Spleen (tissue), 11 donors: ENCODE results near the gene FOSB. TPM values are rescaled to one million over a fixed set of nuclear protein-coding genes. Genes with fewer than 3 reads are reported as not detected.
A peak's percentile ranks its signal among the peaks of the same experiment; 100 is the strongest.

Source experiments
- DNase-seq: peaks from one replicate; pipeline ENCODE4 v3.0.0-alpha.2; 2020
- H3K27ac ChIP-seq, 8 donors: fragments of 200-600 bp; sonication (generic) in 7 of 8; 1 replicate in 4 of 8; 2 replicates in 4 of 8; pipeline versions ENCODE4 v1.5.0 to v1.8.0; 2016 to 2021; ENCODE audit warnings: inconsistent platforms in 4 of 8, mild to moderate bottlenecking in 4 of 8, moderate library complexity in 1 of 8
- H3K27me3 ChIP-seq, 7 donors: fragments of 200-600 bp; sonication (generic) in 6 of 7; replicated peaks in 1 of 7; 1 replicate in 4 of 7; 2 replicates in 3 of 7; pipeline versions ENCODE4 v1.5.0 to v1.8.0; 2016 to 2021; ENCODE audit warnings: inconsistent platforms in 3 of 7, mild to moderate bottlenecking in 1 of 7
- H3K36me3 ChIP-seq, 6 donors: fragments of 200-600 bp; sonication (generic) in 5 of 6; 1 replicate in 4 of 6; 2 replicates in 2 of 6; pipeline versions ENCODE4 v1.5.0 to v1.8.0; 2016 to 2021; ENCODE audit warnings: inconsistent platforms in 2 of 6
- H3K4me1 ChIP-seq, 6 donors: fragments of 200-600 bp; sonication (generic) in 5 of 6; 1 replicate in 3 of 6; 2 replicates in 3 of 6; pipeline versions ENCODE4 v1.5.0 to v1.8.0; 2016 to 2021; ENCODE audit warnings: inconsistent platforms in 3 of 6
- H3K4me3 ChIP-seq, 8 donors: fragments of 200-600 bp; sonication (generic) in 7 of 8; 1 replicate in 4 of 8; 2 replicates in 4 of 8; pipeline versions ENCODE4 v1.5.0 to v1.8.0; 2016 to 2021; ENCODE audit warnings: inconsistent platforms in 4 of 8, mild to moderate bottlenecking in 4 of 8, moderate library complexity in 2 of 8
- H3K9me3 ChIP-seq, 8 donors: fragments of 200-600 bp; sonication (generic) in 7 of 8; 1 replicate in 4 of 8; 2 replicates in 4 of 8; pipeline versions ENCODE4 v1.5.0 to v1.8.0; 2016 to 2021; ENCODE audit warnings: inconsistent platforms in 4 of 8
- CTCF ChIP-seq, 11 experiments: fragments of 200-600 bp in 7 of 11; fragments of 450-650 bp in 4 of 11; sonication (generic) in 4 of 11; IDR thresholded peaks in 8 of 11; conservative IDR thresholded peaks in 3 of 11; 1 replicate in 7 of 11; 2 replicates in 4 of 11; pipeline versions ENCODE4 v1.4.0 to v1.8.0; 2016 to 2021; ENCODE audit warnings: antibody characterized with exemption in 11 of 11, inconsistent platforms in 4 of 11, mild to moderate bottlenecking in 1 of 11
- POLR2A ChIP-seq, 3 donors: fragments of 450-650 bp; IDR thresholded peaks; one replicate each; pipeline ENCODE4 v1.5.1; 2017; ENCODE audit warnings: antibody characterized with exemption in 3 of 3, mild to moderate bottlenecking in 1 of 3
- POLR2AphosphoS5 ChIP-seq, 3 donors: sonication (generic); formaldehyde crosslinking; IDR thresholded peaks; one replicate each; pipeline ENCODE4 v1.5.1; 2017; ENCODE audit warnings: antibody characterized with exemption in 3 of 3
- WGBS, 5 donors: extraction: QIAGEN DNeasy Blood & Tissue Kit in 3 of 5; methylation state at CpG; one replicate each; pipeline versions ENCODE4 v1.1.5 to v1.1.7; 2013 to 2018; 5-methylcytosine and 5-hydroxymethylcytosine counted together
- intact Hi-C: fragments of 100-400 bp; cut with DNase I; formaldehyde crosslinking; loops from one replicate; pipeline ENCODE4 v1.15.0; 2023; ENCODE audit warnings: low total_unique reads
- polyA plus RNA-seq, 3 donors: library from polyadenylated mRNA; stranded (reverse); fragments of 200-250 nt; gene quantifications; one replicate each; pipeline ENCODE4 v1.2.1, GENCODE V29; 2013
- total RNA-seq, 7 donors: library from RNA; depleted of rRNA in 3 of 7; stranded (reverse); fragments of >200 nt in 3 of 7; fragmentation: NEBNext Ultra II Directional in 4 of 7; extraction: Animal tissue kit (Norgen Biotek cat#: 25700) in 4 of 7; gene quantifications; one replicate each; pipeline versions ENCODE4 v1.1.0 to v1.2.1, GENCODE V29; 2016 to 2021
- donor health status: healthy with polysubstance abuse.
- donor health status: DM: no; HTN: no; CAD: no; lungs with moderate emphysema.
- donor health status: DM: no; HTN: no; CAD: no.
- donor health status: Bipolar disorder and iron deficiency.
- donor health status: healthy.
- donor health status: DM: no; HTN: no; CAD: no.
- donor health status: DM: yes; HTN: yes; CAD: no.

FOSB gene
- total and polyA plus RNA-seq, 10 donors, result 0.42 to 41.7 (median 1.5) TPM

GRCh38 chr19:45419895-45420294, 47.9 kb upstream of the FOSB start:
- WGBS, 5 donors, result 17 to 65% (median 31%) methylated on average over 1 to 3 of the region's 3 CpGs
- Histone ChIP-seq H3K27me3 (no peaks in the 10 kb centered on the region), H3K4me1 (peaks cover 20 to 69% (median 54%) of the 10 kb centered on the region in 6 donors), H3K27ac (peak overlapping the region in 5 of 8 donors; percentile 63 to 81 (median 69)), H3K36me3 (peaks cover 0 to 78% (median 33%) of the 10 kb centered on the region in 6 donors), H3K4me3 (peak overlapping the region in 1 of 8 donors; percentile 32), H3K9me3 (no peaks in the 10 kb centered on the region)
- TF ChIP-seq CTCF (IDR thresholded peaks at IDR 0.05 in 8 of 11, conservative IDR thresholded peaks at IDR 0.05 in 3 of 11) (no peak), POLR2AphosphoS5 (IDR thresholded peaks at IDR 0.05) (no peak), POLR2A (IDR thresholded peaks at IDR 0.05) (no peak)
- no peak for DNase-seq
- intact Hi-C loops, result no loop called here

- no peak for TF ChIP-seq POLR2A (IDR thresholded peaks at IDR 0.05)
- TF ChIP-seq POLR2AphosphoS5 (IDR thresholded peaks at IDR 0.05), result no peak
- TF ChIP-seq CTCF (IDR thresholded peaks at IDR 0.05 in 8 of 11, conservative IDR thresholded peaks at IDR 0.05 in 3 of 11), result no peak
- H3K27ac ChIP-seq, result peak overlapping the region in 3 of 8 donors; percentile 68 to 81 (median 77)
Measured at GRCh38 chr19:45420356-45420755, 47.4 kb upstream of the FOSB start.

GRCh38 chr19:45420871-45421270, 46.9 kb upstream of the FOSB start:
- TF ChIP-seq POLR2AphosphoS5 (IDR thresholded peaks at IDR 0.05) (no peak), CTCF (IDR thresholded peaks at IDR 0.05 in 8 of 11, conservative IDR thresholded peaks at IDR 0.05 in 3 of 11) (no peak), POLR2A (IDR thresholded peaks at IDR 0.05) (no peak)
- WGBS, 5 donors, result 84 to 93% (median 92%) methylated on average over 6 of the region's 6 CpGs
- H3K4me3 ChIP-seq, result no peak overlapping the region
- H3K4me1 ChIP-seq, result peaks cover 20 to 79% (median 61%) of the 10 kb centered on the region in 6 donors
- H3K36me3 ChIP-seq, result peaks cover 0 to 68% (median 31%) of the 10 kb centered on the region in 6 donors
- no peaks in the 10 kb centered on the region for H3K9me3 ChIP-seq
- no peak for DNase-seq
- H3K27me3 ChIP-seq, result no peaks in the 10 kb centered on the region
- H3K27ac ChIP-seq, result peak overlapping the region in 1 of 8 donors; percentile 81
- intact Hi-C loops, result no loop called here

More at GRCh38 chr19:45420356-45420755, 47.4 kb upstream of the FOSB start:
- intact Hi-C loops, result no loop called here
- Histone ChIP-seq H3K36me3 (peaks cover 0 to 73% (median 33%) of the 10 kb centered on the region in 6 donors), H3K9me3 (no peaks in the 10 kb centered on the region), H3K4me3 (no peak overlapping the region), H3K27me3 (no peaks in the 10 kb centered on the region), H3K4me1 (peaks cover 20 to 74% (median 58%) of the 10 kb centered on the region in 6 donors)
- WGBS, 5 donors, result 86 to 90% (median 89%) methylated on average over 10 of the region's 10 CpGs
- no peak for DNase-seq

- Histone ChIP-seq H3K27me3 (peaks cover 0 to 2% (median 0%) of the 10 kb centered on the region in 7 donors), H3K27ac (peak overlapping the region in 2 of 8 donors; percentile 38 to 95), H3K36me3 (peaks cover 0 to 56% (median 20%) of the 10 kb centered on the region in 6 donors), H3K4me1 (peaks cover 20 to 80% (median 61%) of the 10 kb centered on the region in 6 donors), H3K9me3 (no peaks in the 10 kb centered on the region), H3K4me3 (no peak overlapping the region)
- WGBS, 5 donors, result 68 to 84% (median 81%) methylated on average over 6 of the region's 6 CpGs
- no peak for TF ChIP-seq POLR2AphosphoS5 (IDR thresholded peaks at IDR 0.05)
- TF ChIP-seq POLR2A (IDR thresholded peaks at IDR 0.05), result no peak
- TF ChIP-seq CTCF (IDR thresholded peaks at IDR 0.05 in 8 of 11, conservative IDR thresholded peaks at IDR 0.05 in 3 of 11), result no peak
- intact Hi-C loops, result no loop called here
- no peak for DNase-seq
Measured at GRCh38 chr19:45421947-45422498, 45.8 kb upstream of the FOSB start.
